Mesenteric fat pad (tissue), 1 donor: ENCODE results near the gene NRP2. TPM values are rescaled to one million over a fixed set of nuclear protein-coding genes. Genes with fewer than 3 reads are reported as not detected.

Source experiments
- DNase-seq: peaks from one replicate; pipeline ENCODE4 v3.0.0-alpha.2; 2020; ENCODE audit warnings: low spot score
- total RNA-seq: library from RNA; stranded (reverse); fragmentation: NEBNext Ultra II Directional; extraction: Animal tissue kit (Norgen Biotek cat#: 25700); gene quantifications from one replicate; pipeline ENCODE4 v1.2.1, GENCODE V29; 2021
- donor health status: DM: yes; HTN: yes; CAD: no.

Gene NRP2
- total RNA-seq, 1 donor from 2014 or later: 66.7 TPM

DNA sequence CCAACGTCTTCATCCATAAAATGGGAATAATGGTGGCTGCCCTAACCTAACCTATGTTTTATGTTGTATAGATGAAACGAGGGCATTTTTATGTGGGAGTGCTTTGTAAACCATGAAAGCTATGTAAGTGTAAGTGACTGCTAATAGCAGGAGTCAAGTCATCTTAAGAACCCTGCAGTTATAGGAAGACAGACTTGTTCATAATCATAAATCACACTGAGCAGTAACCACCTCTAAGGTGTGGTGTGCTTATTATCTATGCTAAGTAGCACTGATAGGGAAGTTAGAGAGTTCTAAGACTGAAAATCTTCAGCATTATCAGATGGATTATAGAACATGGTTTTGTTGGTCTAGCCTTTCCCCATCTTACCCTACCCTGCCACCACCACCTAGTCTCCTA is 24.2 kb upstream of the NRP2 start:
- DNase-seq: no peak

DNA sequence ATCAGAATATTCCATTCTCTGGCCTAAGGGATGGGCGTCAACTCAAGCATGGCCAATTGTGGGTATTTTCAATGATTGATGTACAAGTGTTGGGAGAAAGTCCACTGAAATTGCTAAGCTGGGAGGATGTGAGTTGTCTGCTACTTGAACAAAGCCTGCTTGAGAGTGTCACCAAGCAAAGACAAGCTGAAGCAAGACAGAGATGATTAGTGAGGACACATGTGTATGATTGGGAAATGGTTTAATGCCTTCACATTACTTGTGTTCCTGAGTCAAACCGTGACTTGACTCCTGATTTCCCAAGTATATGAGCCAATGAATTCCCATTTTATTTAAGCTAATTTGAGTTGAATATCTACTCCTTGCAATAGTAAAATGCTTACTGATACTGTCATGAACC is 23.7 kb upstream of the NRP2 start:
- DNase-seq: no peak

DNA sequence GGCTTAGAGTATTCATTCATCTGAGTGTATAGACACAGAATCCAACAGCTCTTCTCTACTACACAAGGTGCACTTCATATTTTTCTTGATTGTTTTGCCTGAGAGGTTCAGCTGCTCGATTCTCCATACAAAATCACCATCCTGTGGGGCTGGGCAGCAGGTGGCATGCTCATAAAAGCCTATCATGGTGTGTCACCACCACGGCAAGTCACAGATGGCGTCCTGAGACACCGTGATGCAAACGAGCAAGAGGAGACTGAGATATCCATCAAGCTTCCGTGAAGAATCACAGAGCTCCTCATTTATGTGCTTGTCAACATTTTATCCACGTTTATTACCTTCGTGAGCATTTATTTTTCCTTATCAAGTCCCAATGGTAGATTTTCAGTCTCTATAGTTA is 22.4 kb upstream of the NRP2 start:
- DNase-seq: no peak

DNA sequence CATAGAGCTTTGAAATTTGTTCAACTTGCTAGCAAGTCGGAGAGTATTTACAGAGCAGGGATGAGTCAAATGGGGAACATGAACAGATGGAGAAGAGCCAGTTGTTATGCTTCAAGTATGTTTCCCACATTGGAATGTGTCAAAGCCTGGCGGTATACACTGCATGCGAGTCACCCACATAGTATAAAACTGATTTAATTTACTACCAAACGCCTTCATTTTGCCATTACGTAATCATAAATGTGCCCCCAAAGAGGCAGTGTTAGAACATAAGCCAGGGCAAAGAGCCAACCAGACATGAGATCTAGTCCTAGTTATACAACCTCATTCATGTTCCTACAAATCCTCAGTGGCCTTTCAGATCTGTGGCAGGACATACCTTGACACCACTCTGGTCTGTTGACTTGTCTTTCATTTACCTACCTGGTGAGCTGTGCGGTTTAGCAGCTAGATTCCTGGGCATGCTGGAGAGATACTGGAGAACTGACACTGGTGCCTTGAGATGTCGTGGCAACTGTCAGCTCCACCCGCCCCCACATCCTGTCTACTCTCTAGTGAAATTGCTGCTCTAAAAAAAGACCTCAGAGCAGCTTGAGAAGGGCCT is 21.7 kb upstream of the NRP2 start:
- DNase-seq: no peak

DNA sequence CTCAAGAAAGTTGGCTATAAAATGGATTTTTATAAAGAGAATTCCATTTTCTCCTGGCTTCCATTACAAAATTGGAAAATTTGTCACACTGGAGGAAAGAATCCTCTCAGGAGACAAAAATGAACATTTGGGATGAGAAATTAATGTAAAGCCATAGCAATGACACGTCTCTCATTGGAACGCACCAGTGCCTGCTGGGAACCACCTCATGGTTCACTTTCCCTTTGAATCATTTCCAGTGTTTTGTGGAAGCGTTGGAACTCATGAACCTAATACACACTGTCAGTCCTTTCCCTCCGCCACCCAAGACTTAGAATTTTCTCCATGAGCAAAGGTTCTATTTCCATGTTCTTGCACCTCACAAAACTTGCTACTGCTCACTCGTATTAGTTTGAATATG is 21.0 kb upstream of the NRP2 start:
- DNase-seq: no peak

DNA sequence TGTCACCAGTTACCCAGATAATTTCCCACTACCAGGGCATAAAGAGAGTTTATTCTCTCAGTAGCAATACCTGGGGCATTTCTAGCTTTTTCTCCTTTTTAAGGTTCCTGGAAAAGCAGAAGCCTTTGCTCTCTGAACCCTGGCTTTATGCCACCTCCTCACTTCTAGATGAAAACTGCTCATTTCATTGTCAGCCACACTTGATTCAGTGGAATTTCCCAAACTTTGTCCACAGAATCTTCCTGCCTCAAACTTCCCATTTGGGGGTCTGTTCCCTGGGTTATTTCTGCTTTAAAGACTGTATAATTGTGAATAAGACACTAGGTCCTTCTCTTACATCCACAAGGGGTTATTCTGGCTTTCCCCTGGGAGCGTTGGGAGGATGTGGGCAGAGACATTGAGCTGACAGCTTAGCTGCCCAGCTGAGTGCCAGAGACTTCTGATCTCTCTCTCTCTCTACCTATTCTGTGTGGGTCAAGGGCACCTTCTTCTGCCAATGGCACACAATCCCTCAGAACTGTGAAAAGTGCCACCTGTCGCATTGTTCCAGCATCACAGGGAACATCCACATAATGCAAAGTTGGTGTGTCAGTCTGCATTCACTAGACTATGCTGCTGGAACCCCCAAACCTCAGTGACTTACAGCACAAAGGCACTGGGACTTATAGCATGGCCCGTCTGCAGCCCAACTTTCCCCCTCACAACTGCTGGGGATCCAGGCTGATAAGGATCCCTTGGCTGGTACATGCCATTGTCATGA is 19.9 kb upstream of the NRP2 start:
- no peak for DNase-seq

DNA sequence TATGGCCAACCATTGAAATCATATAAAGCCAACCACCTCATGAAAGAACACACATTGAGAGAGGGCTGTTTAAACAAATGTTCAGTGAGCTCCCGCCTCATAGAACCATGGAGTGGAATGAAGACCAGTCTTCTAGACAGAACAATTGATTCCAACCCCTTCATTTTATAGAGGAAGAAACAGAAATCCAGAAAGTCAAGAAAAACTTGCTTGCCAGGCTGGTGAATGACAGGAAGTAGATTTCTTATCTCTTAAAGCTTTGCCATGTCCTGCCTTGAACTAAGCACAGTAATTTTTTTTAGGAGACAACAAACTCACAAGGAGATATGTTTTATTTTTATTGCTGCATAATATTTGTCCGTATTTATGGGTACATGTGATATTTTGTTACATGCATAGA is 16.5 kb upstream of the NRP2 start:
- DNase-seq: no peak

DNA sequence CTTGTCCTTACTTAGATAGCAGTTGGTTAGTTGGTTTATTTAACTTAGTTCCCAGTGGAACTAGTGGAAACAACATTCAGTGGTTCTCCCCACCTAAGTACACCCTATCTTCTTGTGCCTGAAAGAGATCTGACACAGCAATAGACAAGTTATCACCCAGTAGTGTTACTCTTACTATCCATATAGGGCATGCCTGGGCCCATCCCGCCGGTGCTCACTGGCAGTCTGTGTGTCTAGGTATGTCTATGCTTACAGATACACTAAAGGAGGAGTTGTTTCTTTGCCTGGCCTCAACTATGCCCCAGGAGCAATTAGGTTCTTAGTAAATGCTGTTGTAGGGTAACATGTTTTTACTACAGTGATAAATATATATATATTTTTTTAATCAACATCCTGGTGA is 12.0 kb upstream of the NRP2 start:
- no peak for DNase-seq

DNA sequence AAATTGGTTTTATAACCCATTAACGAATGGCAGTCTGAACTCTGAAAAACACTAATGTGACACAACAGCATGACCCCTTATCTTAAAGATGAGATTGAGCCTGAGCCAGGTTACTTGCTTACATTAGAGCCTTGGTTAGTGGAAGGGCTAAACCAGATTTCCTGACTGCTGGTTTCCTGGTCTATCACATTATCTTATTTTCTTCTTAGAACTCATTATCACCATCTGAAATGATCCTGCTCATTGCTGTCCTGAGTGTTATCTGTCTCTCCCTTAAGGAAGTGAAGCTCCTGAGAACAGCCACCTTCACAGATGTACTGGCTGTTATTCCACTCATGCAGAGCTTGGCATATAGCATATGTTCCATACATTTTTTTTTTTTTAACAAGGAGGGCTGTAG is 9.0 kb upstream of the NRP2 start:
- DNase-seq: no peak

DNA sequence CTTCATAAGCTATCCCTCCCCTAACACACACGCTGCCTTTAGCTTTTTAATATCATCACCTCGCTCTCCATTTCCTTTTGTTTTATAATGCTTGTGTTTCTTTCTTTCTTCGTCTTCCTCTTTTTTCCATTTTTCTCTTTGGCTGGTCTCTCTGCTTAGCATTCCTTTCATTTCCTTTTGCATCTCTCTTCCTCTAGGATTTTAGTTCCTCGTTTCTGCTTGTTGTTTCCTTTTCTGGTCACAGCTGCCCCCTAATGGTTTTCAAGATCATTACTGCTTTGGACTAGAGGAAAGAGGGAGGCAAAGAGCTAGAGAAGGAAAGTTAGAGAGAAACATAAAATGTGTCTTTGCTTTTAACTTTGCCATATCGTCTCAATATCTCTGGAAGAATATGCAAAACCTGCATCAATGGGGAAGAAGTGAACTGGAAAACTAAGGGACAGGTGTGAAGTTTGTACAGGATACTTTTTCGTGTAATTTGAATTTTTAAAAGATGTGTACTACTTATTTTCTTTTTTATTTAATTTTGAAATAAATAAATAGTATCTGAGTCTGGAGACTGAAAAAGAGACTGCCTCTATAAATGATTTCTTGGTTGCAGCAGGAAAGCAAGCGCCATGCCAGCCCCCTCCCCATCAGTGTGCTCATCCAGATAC is 6.3 kb upstream of the NRP2 start:
- DNase-seq: no peak

DNA sequence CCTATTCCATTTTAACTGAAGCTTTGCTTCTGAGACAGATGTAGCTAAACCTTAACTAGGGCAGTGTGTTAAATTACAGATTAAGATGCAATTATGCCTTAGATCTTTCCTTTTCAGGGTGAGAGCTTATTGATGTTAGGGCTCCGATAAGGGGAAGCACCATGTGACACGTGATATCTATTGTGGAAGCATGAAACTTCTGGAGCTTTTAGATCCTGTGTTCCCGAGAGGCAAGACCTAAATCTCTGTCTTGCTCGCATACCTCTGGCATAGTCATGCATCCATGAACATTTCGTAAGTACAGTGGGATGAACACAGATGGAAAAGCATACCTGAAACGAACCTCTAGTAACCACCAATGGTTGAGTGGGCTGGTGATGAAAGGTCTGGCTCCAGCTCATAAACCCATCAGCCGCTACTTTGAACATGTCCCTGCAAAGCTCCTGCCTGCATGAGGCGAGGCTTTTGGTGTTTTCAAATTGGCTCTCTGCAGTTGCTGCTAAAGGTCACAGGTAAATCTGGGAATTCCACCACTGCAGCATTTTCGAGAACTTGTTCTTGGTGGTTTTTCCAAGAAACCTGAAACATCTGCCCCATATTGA is 3.7 kb upstream of the NRP2 start:
- no peak for DNase-seq

DNA sequence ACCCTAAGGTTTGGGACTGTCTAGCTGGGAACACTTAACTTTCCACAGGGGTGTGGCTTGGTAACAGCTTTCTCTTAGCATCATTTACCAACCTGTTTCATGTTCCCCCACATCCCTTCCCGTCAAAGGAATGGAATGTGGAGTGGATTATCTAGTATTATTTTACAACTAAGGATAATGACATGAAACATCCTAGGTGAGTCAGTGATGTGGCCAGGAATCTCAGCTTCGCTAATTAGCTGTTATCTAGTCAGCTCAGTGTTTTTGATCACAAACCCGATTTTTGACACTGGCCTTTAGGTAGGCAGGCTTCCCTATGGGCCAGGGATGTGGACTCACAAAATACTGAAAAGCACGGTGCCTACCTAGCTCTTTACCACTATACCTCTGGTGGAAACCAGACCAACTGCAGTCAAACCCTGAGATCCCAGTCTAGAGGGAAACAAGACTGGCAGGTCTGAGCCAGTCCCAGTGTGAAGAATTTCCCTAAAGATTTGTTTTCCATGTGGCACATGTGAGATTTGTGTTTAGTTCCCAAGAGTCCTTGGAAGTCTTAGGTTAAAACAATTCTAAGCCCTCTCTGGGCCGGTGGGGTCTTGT is 2.8 kb upstream of the NRP2 start:
- no peak for DNase-seq

DNA sequence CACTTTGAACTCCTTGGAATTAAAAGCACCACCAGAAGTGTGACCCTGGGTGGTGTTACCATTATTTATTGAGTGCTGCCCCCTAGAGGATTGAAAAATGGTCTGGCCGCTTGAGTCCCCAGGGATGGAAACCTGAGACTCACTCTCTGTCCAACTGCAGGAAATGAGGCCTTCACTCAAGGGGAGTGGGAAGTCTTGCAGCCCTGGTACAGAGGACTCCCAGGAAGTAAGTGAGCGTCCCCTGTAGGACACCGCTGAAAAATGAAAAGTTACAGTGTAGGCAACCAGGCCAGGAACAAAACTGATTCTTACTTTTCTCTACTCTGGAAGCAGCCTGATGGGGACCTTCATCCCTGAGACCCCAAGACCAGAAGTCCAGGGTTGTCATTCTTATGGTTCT is 2.2 kb upstream of the NRP2 start:
- DNase-seq: no peak

DNA sequence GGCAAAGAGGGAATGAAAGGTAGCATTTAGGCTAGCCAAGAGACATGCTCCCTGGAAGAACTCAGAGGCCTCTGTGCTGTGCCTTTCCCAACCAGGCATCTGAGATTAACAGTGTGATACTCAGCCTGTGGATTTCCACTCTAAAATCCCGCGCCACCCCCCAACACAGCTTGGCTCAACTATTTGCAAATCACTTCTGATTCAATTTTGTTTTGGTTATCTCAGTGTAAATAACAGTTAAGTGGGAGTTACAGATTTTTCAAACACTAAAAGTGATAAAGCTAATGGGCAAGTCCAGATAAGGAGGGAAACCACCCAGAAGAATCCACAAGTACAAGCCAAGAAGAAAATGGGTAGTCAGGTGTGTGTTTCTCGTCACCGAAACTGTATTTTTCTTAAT is 1.4 kb upstream of the NRP2 start:
- DNase-seq: no peak

DNA sequence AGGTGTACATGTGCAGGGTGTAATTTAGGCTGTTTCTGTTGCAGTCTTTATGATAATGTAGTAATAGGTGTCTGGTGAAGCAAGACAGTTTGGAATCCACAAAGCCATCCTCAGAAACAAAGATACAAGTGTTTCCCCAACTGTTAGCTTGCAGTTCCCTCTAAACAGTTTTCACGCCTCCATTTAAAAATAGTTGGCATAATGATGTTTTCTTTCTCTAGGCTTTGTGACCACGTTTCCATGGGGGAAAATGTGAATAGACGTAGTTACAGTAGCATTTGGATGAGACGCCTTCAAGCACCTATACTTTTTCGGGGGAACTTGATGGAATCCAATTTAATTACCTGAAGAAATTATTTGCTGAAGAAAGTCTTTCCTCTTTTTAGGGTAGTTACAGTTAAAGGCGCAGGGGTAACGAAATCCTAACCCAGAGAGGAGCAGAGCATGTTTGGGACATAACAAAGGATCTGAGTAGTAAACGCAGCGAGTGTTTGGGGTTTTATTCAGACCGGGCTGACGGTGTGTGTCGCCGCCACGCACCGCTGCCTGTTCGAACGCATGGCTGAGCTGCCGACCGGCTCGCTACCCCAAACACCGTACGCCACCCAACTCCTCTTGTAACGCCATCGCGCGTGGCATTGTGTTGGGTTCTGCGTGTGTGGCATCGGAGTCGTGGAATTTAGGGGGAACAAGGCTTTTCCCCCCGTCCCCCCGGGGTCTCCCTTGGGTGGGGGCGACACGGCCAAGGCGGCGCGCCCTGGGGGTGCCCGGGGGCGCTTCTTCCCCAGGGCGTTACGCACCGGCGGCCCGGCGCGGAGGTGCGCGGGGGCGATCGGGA is 681 bp upstream of the NRP2 start:
- DNase-seq: no peak

DNA sequence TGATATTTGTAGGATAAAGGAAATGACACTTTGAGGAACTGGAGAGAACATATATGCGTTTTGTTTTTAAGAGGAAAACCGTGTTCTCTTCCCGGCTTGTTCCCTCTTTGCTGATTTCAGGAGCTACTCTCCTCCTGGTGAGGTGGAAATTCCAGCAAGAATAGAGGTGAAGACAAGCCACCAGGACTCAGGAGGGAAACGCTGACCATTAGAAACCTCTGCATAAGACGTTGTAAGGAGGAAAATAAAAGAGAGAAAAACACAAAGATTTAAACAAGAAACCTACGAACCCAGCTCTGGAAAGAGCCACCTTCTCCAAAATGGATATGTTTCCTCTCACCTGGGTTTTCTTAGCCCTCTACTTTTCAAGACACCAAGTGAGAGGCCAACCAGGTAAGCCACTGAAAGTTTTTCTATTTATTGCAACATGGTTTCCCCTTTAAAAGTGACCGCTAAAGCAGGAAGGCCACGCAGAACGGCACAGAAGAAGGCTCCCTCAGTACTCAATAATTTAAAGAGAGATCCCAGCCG is 735 bp downstream of the NRP2 start:
- no peak for DNase-seq

DNA sequence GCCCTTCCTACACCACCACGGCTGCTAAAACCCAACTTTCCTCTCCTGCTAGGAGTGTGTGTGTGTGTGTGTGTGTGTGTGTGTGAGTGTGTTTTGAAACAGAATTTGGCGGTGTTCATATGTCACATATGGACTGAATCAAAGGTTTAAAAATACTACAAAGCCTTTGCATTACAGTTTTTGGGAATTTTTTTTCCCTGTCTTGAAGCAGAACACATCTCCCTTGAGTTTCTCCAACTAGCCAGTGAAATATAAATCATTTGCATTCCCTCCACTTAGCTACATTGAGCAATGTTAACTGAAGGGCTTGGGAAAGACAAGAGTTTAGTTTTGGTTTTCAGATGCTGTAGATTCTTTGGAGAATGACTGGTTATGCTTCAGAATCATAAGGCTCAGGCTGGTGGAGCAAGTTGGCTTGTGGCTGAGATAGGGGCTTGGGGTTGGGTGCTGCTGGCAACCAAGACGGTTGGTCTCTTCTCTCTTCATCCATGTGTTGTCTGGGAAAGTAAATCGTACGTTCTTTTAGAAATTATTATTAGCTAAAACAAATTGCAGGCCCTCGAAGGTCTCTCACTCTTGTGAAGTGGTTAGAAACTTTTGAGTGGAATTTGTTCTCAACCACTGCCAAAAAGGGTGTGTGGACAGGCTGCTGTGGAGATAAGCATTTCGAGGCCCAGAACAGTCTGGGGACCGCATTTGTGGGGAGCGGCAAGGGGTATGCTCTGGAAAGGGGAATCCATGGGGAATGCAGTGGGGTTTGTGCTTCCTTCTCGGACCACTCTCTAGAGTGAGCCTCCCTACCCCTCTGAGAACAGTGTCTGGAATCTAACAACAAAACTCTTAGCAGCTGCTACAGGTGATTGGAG is 1.4 kb downstream of the NRP2 start:
- DNase-seq: no peak

DNA sequence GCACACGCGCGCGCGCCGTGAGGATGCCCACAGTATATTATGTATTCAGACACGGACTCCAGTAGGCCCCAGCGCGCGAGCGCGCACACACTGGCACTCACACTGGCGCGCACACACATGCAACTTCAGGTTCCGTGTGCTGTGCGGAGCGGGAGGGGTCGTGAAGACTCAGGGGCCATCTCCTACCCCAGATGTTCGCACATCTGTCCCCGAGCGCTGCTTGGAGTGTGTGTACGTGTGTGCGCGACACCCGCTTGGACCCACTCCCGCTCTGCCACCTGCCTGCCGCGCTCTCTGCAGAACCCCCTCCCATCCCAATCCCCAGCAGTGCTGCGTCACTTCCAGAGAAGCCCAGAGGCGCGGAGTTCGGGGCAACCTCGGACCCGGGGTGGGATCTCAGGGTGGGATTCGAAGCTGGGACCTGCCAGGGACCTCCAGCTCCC is 2.6 kb downstream of the NRP2 start:
- no peak for DNase-seq

DNA sequence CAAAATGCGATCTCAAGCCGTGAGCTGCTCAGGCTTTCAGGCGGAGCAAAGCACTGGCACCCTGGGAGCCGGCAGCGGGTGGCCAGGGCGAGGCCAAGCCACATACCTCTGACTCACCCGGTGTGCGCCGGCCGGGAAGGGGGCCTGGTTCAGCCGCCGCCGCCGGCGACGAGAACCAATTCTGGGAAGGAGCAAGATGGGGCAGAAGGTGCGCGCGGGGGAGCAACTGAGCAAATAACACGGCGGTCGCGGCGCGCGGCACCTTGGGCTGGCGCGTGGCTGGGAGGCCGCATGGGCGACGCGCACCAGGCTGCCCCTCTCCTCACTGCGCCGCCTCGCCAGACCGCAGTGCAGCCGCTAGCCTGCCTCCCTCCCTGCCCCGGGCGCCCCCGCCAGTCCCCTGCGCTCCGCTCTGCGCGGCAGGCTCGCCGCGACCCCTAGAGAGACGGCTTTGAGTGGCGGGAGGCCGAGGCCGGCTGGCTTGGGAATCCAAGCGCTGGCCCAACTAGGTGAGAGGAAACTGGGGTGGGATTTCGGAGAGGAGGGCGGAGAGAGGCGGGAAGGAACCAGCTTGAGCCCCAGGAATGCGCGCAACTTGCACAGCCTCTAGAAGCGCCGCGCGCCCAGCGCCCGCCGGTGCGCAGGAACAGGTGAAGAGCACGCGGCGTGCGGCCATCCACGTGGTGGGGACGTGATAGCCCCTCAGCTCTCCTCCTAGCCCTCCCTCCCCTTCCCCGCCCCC is 3.2 kb downstream of the NRP2 start:
- no peak for DNase-seq
